ENCODE measurements around the gene ASH1L. TPM values are rescaled to one million over a fixed set of nuclear protein-coding genes. Genes with fewer than 3 reads are reported as not detected.

ASH1L gene
- total and polyA plus RNA-seq, 9 of the 15 experiments (the other 6 are each of a cell fraction or from before 2014, with no cell fraction given): 2.0 to 23.3 (median 14.6) TPM

GRCh38 chr1:155322953-155323728, 239.5 kb downstream of the ASH1L start (continued):
- TF ChIP-seq GABPA (tag; conservative IDR thresholded peaks at IDR 0.05; ENCODE audit: low read depth): peak; percentile 89
- peak; percentile 48 for TF ChIP-seq HCFC1 (IDR thresholded peaks at IDR 0.05; ENCODE audit: low read depth, low read length)
- peak; percentile 59; the same call in 1 of the 2 replicates for TF ChIP-seq TOE1 (IDR thresholded peaks at IDR 0.05; ENCODE audit: borderline replicate concordance)
- TF ChIP-seq TOE1 (CRISPR knock-in tag; IDR thresholded peaks at IDR 0.05; ENCODE audit: borderline replicate concordance, low read depth): no peak
- TF ChIP-seq ETV1 (tag; conservative IDR thresholded peaks at IDR 0.05; ENCODE audit: low read depth): peak; percentile 30; the same call in 1 of the 2 replicates
- TF ChIP-seq YBX1 (IDR thresholded peaks at IDR 0.05): no peak
- no peak for TF ChIP-seq MEF2A (IDR thresholded peaks at IDR 0.05; ENCODE audit: control insufficient read depth, low read depth, low read length)
- no peak for TF ChIP-seq CBX8 (IDR thresholded peaks at IDR 0.05; ENCODE audit: borderline replicate concordance, extremely low read depth, low read depth, low read length, poor library complexity, severe bottlenecking)
- peak; percentile 51 for TF ChIP-seq PHF20 (IDR thresholded peaks at IDR 0.05; ENCODE audit: partially characterized antibody)
- TF ChIP-seq MXD1 (CRISPR knock-in tag; IDR thresholded peaks at IDR 0.05; ENCODE audit: borderline replicate concordance, poor library complexity, severe bottlenecking): no peak
- peak; percentile 52 for TF ChIP-seq U2AF1 (optimal IDR thresholded peaks at IDR 0.05; ENCODE audit: low read depth, low read length)
- 0 out of 2 replicates have a peak, but pooled peaks have one; percentile 65 for TF ChIP-seq STAT6 (CRISPR knock-in tag; IDR thresholded peaks at IDR 0.05)
- no peak for TF ChIP-seq CEBPG (CRISPR knock-in tag; IDR thresholded peaks at IDR 0.05)
- no peak for TF ChIP-seq CEBPG (tag; conservative IDR thresholded peaks at IDR 0.05 in 1 of 2, IDR thresholded peaks at IDR 0.05 in 1 of 2)
- TF ChIP-seq ETV6 (IDR thresholded peaks at IDR 0.05; ENCODE audit: borderline replicate concordance in 1 of 2, low read depth in 2 of 2, low read length in 1 of 2): 0 out of 4 replicates have a peak, but pooled peaks of 1 of the 2 experiments have one; percentile 25
- no peak for TF ChIP-seq ETV6 (CRISPR knock-in tag; IDR thresholded peaks at IDR 0.05; ENCODE audit: borderline replicate concordance)
